Measurements from ENCODE around the gene PAX8. TPM values are rescaled to one million over a fixed set of nuclear protein-coding genes. Genes with fewer than 3 reads are reported as not detected.

The PAX8 gene
- total RNA-seq, 1 donor from 2014 or later, result 1.4 TPM

DNA sequence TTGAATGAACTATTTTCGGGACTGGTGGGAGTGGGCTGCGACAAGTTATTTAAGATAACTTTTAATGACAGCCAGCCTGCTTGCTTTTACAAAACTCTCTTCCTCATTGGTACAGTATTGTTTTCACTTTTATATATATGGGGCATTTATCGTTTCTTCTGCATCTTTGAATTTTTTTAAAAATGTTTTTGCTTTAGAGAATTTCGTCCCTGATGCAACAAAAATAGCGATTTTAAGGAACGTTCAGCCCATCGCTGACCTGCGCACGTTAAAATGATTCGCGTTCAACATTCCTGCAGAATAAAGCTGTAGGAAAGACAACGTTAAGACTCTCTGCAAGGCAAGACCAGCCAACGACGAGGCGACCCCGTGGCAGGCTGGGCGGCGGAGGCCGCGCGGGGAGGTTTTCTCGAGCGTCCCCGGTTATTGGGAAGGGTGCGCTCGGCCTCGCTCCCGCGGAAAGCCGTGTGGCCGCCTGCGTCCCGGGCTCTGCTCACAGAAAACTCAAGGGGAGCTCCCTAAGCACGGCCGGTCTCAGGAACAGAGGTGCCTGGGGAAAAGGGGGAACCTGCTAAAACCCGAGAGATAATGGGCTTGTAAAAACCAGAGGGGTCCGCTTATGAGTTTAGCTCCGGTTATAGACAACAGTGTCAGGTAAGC, 3.0 kb downstream of the PAX8 start:
- DNase-seq, result no peak
- H3K27me3 Mint-ChIP-seq (ENCODE audit: unreplicated experiment), result peaks cover 23% of the 10 kb centered on the region
- H3K4me1 Mint-ChIP-seq (ENCODE audit: low read depth, unreplicated experiment), result peaks cover 2% of the 10 kb centered on the region
- no peak overlapping the region for H3K4me3 Mint-ChIP-seq (ENCODE audit: unreplicated experiment)
- H3K36me3 Mint-ChIP-seq (ENCODE audit: unreplicated experiment), result no peaks in the 10 kb centered on the region
- H3K9me3 Mint-ChIP-seq (ENCODE audit: unreplicated experiment), result peaks cover 6% of the 10 kb centered on the region
- TF ChIP-seq, protein P1, sequence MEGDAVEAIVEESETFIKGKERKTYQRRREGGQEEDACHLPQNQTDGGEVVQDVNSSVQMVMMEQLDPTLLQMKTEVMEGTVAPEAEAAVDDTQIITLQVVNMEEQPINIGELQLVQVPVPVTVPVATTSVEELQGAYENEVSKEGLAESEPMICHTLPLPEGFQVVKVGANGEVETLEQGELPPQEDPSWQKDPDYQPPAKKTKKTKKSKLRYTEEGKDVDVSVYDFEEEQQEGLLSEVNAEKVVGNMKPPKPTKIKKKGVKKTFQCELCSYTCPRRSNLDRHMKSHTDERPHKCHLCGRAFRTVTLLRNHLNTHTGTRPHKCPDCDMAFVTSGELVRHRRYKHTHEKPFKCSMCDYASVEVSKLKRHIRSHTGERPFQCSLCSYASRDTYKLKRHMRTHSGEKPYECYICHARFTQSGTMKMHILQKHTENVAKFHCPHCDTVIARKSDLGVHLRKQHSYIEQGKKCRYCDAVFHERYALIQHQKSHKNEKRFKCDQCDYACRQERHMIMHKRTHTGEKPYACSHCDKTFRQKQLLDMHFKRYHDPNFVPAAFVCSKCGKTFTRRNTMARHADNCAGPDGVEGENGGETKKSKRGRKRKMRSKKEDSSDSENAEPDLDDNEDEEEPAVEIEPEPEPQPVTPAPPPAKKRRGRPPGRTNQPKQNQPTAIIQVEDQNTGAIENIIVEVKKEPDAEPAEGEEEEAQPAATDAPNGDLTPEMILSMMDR (IDR thresholded peaks at IDR 0.05; ENCODE audit: partially characterized antibody, unreplicated experiment), result no peak
- H3K27ac Mint-ChIP-seq (ENCODE audit: unreplicated experiment), result no peak overlapping the region

DNA sequence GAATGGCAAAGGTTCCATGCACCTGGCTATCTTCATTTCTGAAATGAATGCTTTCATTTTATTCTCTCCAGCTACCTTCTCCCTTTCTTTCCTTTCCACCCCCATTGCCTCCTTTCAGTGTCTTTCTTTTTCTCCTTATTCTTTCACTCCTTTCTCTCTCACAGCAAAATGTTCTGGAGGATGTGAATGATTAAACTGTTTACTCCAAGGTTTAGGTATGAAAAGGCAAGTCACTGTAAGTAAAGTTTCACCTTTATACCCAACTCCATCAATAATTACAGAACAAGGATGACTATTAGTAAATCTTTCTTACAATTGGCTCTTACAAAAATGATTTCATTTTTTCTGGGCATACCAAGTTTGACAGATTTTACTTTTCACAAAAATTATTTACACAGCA, 4.3 kb downstream of the PAX8 start:
- TF ChIP-seq, protein P1 (IDR thresholded peaks at IDR 0.05; ENCODE audit: partially characterized antibody, unreplicated experiment), result no peak
- Mint-ChIP-seq H3K27ac (ENCODE audit: unreplicated experiment) (no peak overlapping the region), H3K9me3 (ENCODE audit: unreplicated experiment) (peaks cover under 1% of the 10 kb centered on the region), H3K4me1 (ENCODE audit: low read depth, unreplicated experiment) (peaks cover 2% of the 10 kb centered on the region), H3K36me3 (ENCODE audit: unreplicated experiment) (no peaks in the 10 kb centered on the region), H3K4me3 (ENCODE audit: unreplicated experiment) (no peak overlapping the region), H3K27me3 (ENCODE audit: unreplicated experiment) (peaks cover 15% of the 10 kb centered on the region)
- DNase-seq, result no peak

DNA sequence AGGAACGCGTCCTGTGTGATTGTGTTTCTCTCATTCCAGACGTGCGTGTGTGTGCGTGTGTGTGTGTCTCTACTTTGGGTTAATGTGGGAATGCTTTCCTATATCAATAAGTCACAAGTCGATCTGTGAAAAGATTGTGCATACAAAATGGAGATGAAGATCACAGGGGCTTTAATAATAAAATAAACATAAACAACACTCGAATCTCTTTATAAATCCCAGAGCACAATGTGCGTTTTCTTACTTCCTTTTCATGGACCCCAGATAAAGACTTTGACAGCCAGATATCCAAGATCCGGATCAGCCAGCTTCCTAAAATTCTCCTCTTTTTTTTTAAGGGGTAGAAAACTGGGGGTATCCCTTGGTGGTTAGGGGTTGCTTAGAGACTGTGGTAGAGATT, 4.7 kb downstream of the PAX8 start:
- peaks cover 2% of the 10 kb centered on the region for H3K4me1 Mint-ChIP-seq (ENCODE audit: low read depth, unreplicated experiment)
- H3K27me3 Mint-ChIP-seq (ENCODE audit: unreplicated experiment), result peaks cover 12% of the 10 kb centered on the region
- no peak overlapping the region for H3K4me3 Mint-ChIP-seq (ENCODE audit: unreplicated experiment)
- no peak for DNase-seq
- TF ChIP-seq, protein P1 (IDR thresholded peaks at IDR 0.05; ENCODE audit: partially characterized antibody, unreplicated experiment), result no peak
- no peaks in the 10 kb centered on the region for H3K36me3 Mint-ChIP-seq (ENCODE audit: unreplicated experiment)
- H3K9me3 Mint-ChIP-seq (ENCODE audit: unreplicated experiment), result no peaks in the 10 kb centered on the region
- no peak overlapping the region for H3K27ac Mint-ChIP-seq (ENCODE audit: unreplicated experiment)

DNA sequence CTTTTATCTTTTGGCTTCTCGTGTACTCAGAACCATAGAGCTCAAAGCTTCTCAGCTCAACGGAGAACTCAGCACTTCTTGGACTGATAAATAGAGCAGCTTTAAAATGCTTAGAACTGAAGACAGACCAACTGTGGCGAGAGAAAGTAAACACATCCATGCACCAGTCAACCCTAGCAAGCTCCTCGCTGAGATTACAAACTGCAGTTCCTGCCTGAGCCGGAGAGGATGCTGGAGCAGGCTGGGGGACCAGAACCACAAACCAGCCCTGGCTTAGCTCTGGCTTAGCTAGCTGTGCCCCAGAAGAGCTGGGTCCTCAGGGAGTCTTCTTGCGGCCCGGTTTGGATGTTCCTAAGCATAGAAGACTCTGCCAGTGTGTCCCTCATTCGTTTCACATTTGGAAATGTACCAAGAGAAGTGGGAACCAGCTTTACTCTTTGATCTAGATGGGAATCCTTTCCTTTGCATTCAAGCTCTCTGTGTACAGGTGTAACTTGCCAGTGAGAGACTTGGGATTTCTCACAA, 5.6 kb downstream of the PAX8 start:
- no peaks in the 10 kb centered on the region for H3K9me3 Mint-ChIP-seq (ENCODE audit: unreplicated experiment)
- H3K4me3 Mint-ChIP-seq (ENCODE audit: unreplicated experiment), result no peak overlapping the region
- no peak overlapping the region for H3K27ac Mint-ChIP-seq (ENCODE audit: unreplicated experiment)
- DNase-seq, result peak; percentile 38
- no peaks in the 10 kb centered on the region for H3K36me3 Mint-ChIP-seq (ENCODE audit: unreplicated experiment)
- H3K27me3 Mint-ChIP-seq (ENCODE audit: unreplicated experiment), result peaks cover 12% of the 10 kb centered on the region
- TF ChIP-seq, protein P1 (IDR thresholded peaks at IDR 0.05; ENCODE audit: partially characterized antibody, unreplicated experiment), result peak; percentile 9
- peaks cover 2% of the 10 kb centered on the region for H3K4me1 Mint-ChIP-seq (ENCODE audit: low read depth, unreplicated experiment)

DNA sequence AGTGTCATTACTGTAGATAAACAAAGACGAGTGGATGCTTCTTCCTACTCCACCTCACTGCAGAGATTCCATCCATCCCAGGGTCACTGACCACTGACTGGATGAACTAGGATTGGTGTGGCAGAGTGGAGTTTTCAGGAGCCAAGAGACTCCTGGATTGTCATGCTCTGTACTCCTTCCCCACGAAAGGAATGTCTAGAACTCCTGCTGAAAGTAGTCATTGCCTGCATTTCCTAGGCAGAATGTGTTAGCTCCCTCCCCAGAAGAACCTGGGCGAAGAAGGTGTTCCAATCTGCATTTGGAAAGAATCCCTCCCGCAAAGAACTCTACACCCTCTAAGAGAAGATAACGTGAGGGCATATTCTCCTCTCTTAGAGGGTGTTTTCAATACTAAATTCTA, 6.2 kb downstream of the PAX8 start:
- H3K36me3 Mint-ChIP-seq (ENCODE audit: unreplicated experiment), result no peaks in the 10 kb centered on the region
- no peaks in the 10 kb centered on the region for H3K9me3 Mint-ChIP-seq (ENCODE audit: unreplicated experiment)
- DNase-seq, result no peak
- no peak overlapping the region for H3K4me3 Mint-ChIP-seq (ENCODE audit: unreplicated experiment)
- peaks cover 12% of the 10 kb centered on the region for H3K27me3 Mint-ChIP-seq (ENCODE audit: unreplicated experiment)
- no peak overlapping the region for H3K27ac Mint-ChIP-seq (ENCODE audit: unreplicated experiment)
- TF ChIP-seq, protein P1 (IDR thresholded peaks at IDR 0.05; ENCODE audit: partially characterized antibody, unreplicated experiment), result no peak
- peaks cover 2% of the 10 kb centered on the region for H3K4me1 Mint-ChIP-seq (ENCODE audit: low read depth, unreplicated experiment)
